Measurements from ENCODE around the gene GARIN5B.

- TF ChIP-seq EZH2 (IDR thresholded peaks at IDR 0.05; ENCODE audit: borderline replicate concordance, insufficient read depth, low read length, poor library complexity, severe bottlenecking), result no peak
- no peak for TF ChIP-seq POLR2AphosphoS5 (IDR thresholded peaks at IDR 0.05)
- no peak for TF ChIP-seq CTCF (IDR thresholded peaks at IDR 0.05; ENCODE audit: poor library complexity, severe bottlenecking)
Observed at GRCh38 chr19:55322204-55322885, 40.7 kb downstream of the GARIN5B start.
